H1 (cell line): ENCODE data around the gene LTF.

ENCODE experiments used
- ASH2L ChIP-seq: fragments of 200-600, 300-600 bp; sonication (generic); IDR thresholded peaks from one replicate; pipeline ENCODE4 v1.7.1; 2017; ENCODE audit warnings: low read length
- CREB1 ChIP-seq: IDR thresholded peaks from 2 replicates; pipeline ENCODE4 v1.6.1; 2012; ENCODE audit warnings: inconsistent platforms
- JUN ChIP-seq: IDR thresholded peaks from 2 replicates; pipeline ENCODE4 v1.6.1; 2011; ENCODE audit warnings: low read depth, mild to moderate bottlenecking, improper control_type of control experiment, low read length
- POLR2A ChIP-seq, 2 experiments: IDR thresholded peaks; 1 replicate in 1 of 2; 2 replicates in 1 of 2; pipeline ENCODE4 v1.6.1; 2011; ENCODE audit warnings: low read depth in 2 of 2, low read length in 2 of 2, mild to moderate bottlenecking in 2 of 2; ENCODE audit errors: control extremely low read depth in 1 of 2
- POLR2AphosphoS5 ChIP-seq: IDR thresholded peaks from 2 replicates; pipeline ENCODE4 v1.6.1; 2011; ENCODE audit warnings: low read depth, low read length
- SIN3A ChIP-seq, 2 experiments: IDR thresholded peaks in 1 of 2; conservative IDR thresholded peaks in 1 of 2; 2 replicates each; pipeline ENCODE4 v1.6.1; 2011 to 2012; ENCODE audit warnings: low read length in 2 of 2, improper control_type of control experiment in 1 of 2, low read depth in 1 of 2, mild to moderate bottlenecking in 1 of 2
- SP2 ChIP-seq: IDR thresholded peaks from 2 replicates; pipeline ENCODE4 v1.6.1; 2012; ENCODE audit warnings: mild to moderate bottlenecking, low read length, inconsistent platforms
- TAF1 ChIP-seq: IDR thresholded peaks from 2 replicates; pipeline ENCODE4 v1.6.1; 2011; ENCODE audit warnings: mild to moderate bottlenecking, low read depth, low read length
- TF ChIP-seq, protein P1 (sequence below), 3 experiments: IDR thresholded peaks; 1 replicate in 2 of 3; 2 replicates in 1 of 3; pipeline versions ENCODE4 v1.5.1 to v1.6.1; 2011; ENCODE audit warnings: low read length in 3 of 3, mild to moderate bottlenecking in 3 of 3, inconsistent platforms in 2 of 3, low read depth in 1 of 3, moderate library complexity in 1 of 3; ENCODE audit not compliant: insufficient read depth in 1 of 3; ENCODE audit errors: control extremely low read depth in 1 of 3

DNA sequence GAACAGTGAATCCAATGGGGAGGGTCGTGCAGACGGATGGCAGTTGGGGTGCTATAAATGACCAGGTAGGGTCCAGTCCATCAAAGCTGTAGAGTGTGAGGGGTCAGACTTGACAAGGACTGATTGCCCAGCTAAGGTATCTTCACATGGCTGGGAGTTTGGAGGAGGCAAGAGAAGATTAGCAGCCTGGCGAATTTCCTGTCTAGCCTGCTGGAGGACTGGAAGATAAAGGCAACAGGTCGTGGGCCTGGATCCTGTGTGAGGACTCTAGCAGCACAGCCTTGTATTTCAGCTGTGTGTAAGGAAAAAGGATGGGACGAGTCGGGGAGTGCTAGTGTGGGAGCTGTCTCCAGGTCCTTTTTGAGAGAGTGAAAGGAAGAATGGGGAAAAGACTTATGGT lies 75.4 kb downstream of the LTF start:
- TF ChIP-seq TAF1 = no peak
- TF ChIP-seq POLR2AphosphoS5 = no peak
- no peak for TF ChIP-seq CREB1
- no peak for TF ChIP-seq ASH2L
- TF ChIP-seq, protein P1, sequence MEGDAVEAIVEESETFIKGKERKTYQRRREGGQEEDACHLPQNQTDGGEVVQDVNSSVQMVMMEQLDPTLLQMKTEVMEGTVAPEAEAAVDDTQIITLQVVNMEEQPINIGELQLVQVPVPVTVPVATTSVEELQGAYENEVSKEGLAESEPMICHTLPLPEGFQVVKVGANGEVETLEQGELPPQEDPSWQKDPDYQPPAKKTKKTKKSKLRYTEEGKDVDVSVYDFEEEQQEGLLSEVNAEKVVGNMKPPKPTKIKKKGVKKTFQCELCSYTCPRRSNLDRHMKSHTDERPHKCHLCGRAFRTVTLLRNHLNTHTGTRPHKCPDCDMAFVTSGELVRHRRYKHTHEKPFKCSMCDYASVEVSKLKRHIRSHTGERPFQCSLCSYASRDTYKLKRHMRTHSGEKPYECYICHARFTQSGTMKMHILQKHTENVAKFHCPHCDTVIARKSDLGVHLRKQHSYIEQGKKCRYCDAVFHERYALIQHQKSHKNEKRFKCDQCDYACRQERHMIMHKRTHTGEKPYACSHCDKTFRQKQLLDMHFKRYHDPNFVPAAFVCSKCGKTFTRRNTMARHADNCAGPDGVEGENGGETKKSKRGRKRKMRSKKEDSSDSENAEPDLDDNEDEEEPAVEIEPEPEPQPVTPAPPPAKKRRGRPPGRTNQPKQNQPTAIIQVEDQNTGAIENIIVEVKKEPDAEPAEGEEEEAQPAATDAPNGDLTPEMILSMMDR (IDR thresholded peaks at IDR 0.05; ENCODE audit: control extremely low read depth in 1 of 3, insufficient read depth in 1 of 3, low read depth in 1 of 3, low read length in 3 of 3) = no peak
- TF ChIP-seq POLR2A (IDR thresholded peaks at IDR 0.05; ENCODE audit: control extremely low read depth in 1 of 2, low read depth in 2 of 2, low read length in 2 of 2) = no peak
- TF ChIP-seq SP2 = no peak
- no peak for TF ChIP-seq SIN3A (conservative IDR thresholded peaks at IDR 0.05 in 1 of 2, IDR thresholded peaks at IDR 0.05 in 1 of 2; ENCODE audit: low read depth in 1 of 2, low read length in 2 of 2)
- no peak for TF ChIP-seq JUN
